Endothelial cell of umbilical vein (primary cell): ENCODE results near the gene NUBPL.
"Not testable (repeated sequence)": the region's sequence is repeated elsewhere in the genome, so short reads cannot be mapped to it uniquely, and the experiment has no call there.

Experiments used
- CTCF ChIP-seq, 2 donors: IDR thresholded peaks; 1 replicate in 1 of 2; 2 replicates in 1 of 2; pipeline ENCODE4 v1.5.1; 2011; ENCODE audit warnings: low read length in 2 of 2, mild to moderate bottlenecking in 2 of 2, moderate library complexity in 2 of 2, control low read depth in 1 of 2, inconsistent platforms in 1 of 2, low read depth in 1 of 2; ENCODE audit not compliant: insufficient read depth in 1 of 2; ENCODE audit errors: extremely low read depth in 1 of 2
- EZH2 ChIP-seq: IDR thresholded peaks from 2 replicates; pipeline ENCODE4 v1.6.1; 2012; ENCODE audit warnings: borderline replicate concordance, low read depth, mild to moderate bottlenecking, moderate library complexity, low read length, inconsistent platforms; ENCODE audit not compliant: severe bottlenecking
- POLR2A ChIP-seq: IDR thresholded peaks from 2 replicates; pipeline ENCODE4 v1.6.1; 2012; ENCODE audit warnings: low read depth, mild to moderate bottlenecking, control low read depth, low read length

GRCh38 chr14:31890202-31890601 is 329.0 kb downstream of the NUBPL start:
- TF ChIP-seq CTCF (IDR thresholded peaks at IDR 0.05; ENCODE audit: extremely low read depth in 1 of 2, insufficient read depth in 1 of 2, low read depth in 1 of 2, low read length in 2 of 2); EZH2; POLR2A: not testable (repeated sequence)
